K562 (cell line): Measurements from ENCODE around the gene PIGM. TPM values are rescaled to one million over a fixed set of nuclear protein-coding genes. Genes with fewer than 3 reads are reported as not detected.
A peak's percentile ranks its signal among the peaks of the same experiment; 100 is the strongest.

Source experiments
- BRD9 ChIP-seq: fragments of 450-650 bp; IDR thresholded peaks from 2 replicates; pipeline ENCODE4 v1.6.1; 2018; ENCODE audit warnings: low read depth; ENCODE audit not compliant: partially characterized antibody
- NR2F6 ChIP-seq: fragments of 450-650 bp; formaldehyde crosslinking; IDR thresholded peaks from 2 replicates; pipeline ENCODE4 v1.4.0; 2020; ENCODE audit warnings: mild to moderate bottlenecking
- SIX5 ChIP-seq, 2 experiments: IDR thresholded peaks; 2 replicates each; pipeline ENCODE4 v1.6.1; 2011; ENCODE audit warnings: low read length in 2 of 2, borderline replicate concordance in 1 of 2, low read depth in 1 of 2, mild to moderate bottlenecking in 1 of 2, moderate library complexity in 1 of 2; ENCODE audit not compliant: insufficient read depth in 1 of 2
- ZNF23 ChIP-seq: fragments of 250-450 bp; sonication (Bioruptor Pico); IDR thresholded peaks from 2 replicates; pipeline ENCODE4 v1.4.0; 2020; ENCODE audit warnings: mild to moderate bottlenecking
- ZNF696 ChIP-seq: fragments of 250-450 bp; sonication (Bioruptor Pico); conservative IDR thresholded peaks from 2 replicates; pipeline ENCODE4 v1.4.0; 2020; ENCODE audit warnings: mild to moderate bottlenecking, moderate library complexity
- polyA plus RNA-seq, 8 experiments: library from polyadenylated mRNA; depleted of rRNA in 4 of 8; stranded (reverse) in 5 of 8; unstranded in 3 of 8; fragments of >200 nt; fragmentation: Nextera tagmentation in 2 of 8; fragmentation: Illumina TruSeq in 1 of 8; extraction: Ambion mirVana in 2 of 8; extraction: Trizol in 1 of 8; gene quantifications; 2 replicates each; pipeline versions ENCODE4 v1.2.1 to v1.2.3, GENCODE V29; 2011 to 2014; ENCODE audit warnings: inconsistent platforms in 1 of 8, missing spikeins in 1 of 8
- total RNA-seq, 7 experiments: library from RNA; depleted of rRNA in 6 of 7; stranded (reverse); fragments of >200 nt in 6 of 7; fragmentation: Illumina TruSeq in 2 of 7; extraction: Trizol in 2 of 7; gene quantifications; 2 replicates each; pipeline versions ENCODE4 v1.2.1 to v1.2.3, GENCODE V29; 2011 to 2021; ENCODE audit warnings: low replicate concordance in 1 of 7
- TF ChIP-seq, protein P1 (sequence below): fragments of 450-650 bp; IDR thresholded peaks from 2 replicates; pipeline ENCODE4 v1.6.1; 2016; ENCODE audit warnings: low read depth
- TF ChIP-seq, protein P2 (sequence below): fragments of 450-650 bp; IDR thresholded peaks from 2 replicates; pipeline ENCODE4 v1.6.1; 2016; ENCODE audit warnings: mild to moderate bottlenecking, moderate library complexity

Gene PIGM
- total and polyA plus RNA-seq, 9 of the 15 experiments (the other 6 are each of a cell fraction or from before 2014, with no cell fraction given) = 2.6 to 6.7 (median 4.3) TPM

DNA sequence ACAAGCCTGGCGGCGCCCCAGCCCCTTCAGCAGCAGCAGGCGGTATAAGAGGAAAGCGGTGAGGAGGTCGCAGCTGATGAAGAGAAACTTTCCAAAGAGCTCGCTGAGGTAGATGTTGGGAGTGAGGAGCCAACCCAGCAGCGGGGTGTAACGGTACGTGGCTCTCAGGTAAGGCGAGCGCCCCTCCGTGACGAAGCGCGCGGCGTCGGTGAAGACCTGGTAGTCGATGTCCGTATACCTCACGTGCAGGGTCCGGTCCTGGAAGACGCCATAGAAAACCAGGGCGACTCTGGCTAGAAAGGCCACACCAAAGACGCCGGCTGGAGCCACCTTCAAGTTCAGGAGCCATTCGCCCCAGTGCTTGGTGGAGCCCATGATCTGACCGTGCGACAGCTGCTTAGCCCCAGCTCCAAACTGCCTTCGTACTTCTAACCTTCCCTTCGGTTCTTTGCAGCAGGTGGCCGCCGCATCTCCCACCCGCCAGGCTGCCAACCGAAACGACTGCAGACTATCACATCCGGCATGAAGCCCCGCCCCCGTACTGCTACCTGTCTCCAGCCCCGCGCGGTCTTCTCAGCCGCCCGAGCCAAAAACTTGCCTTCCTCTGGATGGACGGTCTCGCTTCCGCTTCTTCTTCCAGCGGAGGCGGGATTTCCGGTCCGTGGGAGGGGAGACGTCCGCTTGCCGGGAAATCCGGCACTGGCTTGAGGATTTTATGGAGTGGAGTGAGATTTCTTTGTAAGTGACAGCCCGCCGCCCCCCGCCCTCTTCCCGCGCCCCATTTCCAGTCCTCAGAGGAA lies at the start of gene PIGM (continued):
- TF ChIP-seq, protein P1, sequence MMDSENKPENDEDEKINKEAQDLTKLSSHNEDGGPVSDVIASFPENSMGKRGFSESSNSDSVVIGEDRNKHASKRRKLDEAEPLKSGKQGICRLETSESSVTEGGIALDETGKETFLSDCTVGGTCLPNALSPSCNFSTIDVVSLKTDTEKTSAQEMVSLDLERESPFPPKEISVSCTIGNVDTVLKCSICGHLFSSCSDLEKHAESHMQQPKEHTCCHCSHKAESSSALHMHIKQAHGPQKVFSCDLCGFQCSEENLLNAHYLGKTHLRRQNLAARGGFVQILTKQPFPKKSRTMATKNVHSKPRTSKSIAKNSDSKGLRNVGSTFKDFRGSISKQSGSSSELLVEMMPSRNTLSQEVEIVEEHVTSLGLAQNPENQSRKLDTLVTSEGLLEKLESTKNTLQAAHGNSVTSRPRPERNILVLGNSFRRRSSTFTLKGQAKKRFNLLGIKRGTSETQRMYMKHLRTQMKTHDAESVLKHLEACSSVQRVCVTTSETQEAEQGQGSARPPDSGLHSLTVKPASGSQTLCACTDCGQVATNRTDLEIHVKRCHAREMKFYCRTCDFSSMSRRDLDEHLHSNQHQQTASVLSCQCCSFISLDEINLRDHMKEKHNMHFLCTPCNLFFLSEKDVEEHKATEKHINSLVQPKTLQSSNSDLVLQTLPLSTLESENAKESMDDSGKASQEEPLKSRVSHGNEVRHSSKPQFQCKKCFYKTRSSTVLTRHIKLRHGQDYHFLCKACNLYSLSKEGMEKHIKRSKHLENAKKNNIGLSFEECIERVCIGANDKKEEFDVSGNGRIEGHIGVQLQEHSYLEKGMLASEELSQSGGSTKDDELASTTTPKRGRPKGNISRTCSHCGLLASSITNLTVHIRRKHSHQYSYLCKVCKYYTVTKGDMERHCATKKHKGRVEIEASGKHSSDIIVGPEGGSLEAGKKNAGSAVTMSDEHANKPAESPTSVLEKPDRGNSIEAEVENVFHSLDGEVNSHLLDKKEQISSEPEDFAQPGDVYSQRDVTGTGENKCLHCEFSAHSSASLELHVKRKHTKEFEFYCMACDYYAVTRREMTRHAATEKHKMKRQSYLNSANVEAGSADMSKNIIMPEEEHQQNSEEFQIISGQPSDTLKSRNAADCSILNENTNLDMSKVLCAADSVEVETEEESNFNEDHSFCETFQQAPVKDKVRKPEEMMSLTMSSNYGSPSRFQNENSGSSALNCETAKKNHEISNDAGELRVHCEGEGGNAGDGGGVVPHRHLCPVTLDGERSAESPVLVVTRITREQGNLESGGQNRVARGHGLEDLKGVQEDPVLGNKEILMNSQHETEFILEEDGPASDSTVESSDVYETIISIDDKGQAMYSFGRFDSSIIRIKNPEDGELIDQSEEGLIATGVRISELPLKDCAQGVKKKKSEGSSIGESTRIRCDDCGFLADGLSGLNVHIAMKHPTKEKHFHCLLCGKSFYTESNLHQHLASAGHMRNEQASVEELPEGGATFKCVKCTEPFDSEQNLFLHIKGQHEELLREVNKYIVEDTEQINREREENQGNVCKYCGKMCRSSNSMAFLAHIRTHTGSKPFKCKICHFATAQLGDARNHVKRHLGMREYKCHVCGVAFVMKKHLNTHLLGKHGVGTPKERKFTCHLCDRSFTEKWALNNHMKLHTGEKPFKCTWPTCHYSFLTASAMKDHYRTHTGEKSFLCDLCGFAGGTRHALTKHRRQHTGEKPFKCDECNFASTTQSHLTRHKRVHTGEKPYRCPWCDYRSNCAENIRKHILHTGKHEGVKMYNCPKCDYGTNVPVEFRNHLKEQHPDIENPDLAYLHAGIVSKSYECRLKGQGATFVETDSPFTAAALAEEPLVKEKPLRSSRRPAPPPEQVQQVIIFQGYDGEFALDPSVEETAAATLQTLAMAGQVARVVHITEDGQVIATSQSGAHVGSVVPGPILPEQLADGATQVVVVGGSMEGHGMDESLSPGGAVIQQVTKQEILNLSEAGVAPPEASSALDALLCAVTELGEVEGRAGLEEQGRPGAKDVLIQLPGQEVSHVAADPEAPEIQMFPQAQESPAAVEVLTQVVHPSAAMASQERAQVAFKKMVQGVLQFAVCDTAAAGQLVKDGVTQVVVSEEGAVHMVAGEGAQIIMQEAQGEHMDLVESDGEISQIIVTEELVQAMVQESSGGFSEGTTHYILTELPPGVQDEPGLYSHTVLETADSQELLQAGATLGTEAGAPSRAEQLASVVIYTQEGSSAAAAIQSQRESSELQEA = no peak
- TF ChIP-seq SIX5 (IDR thresholded peaks at IDR 0.05; ENCODE audit: borderline replicate concordance in 1 of 2, insufficient read depth in 1 of 2, low read depth in 1 of 2, low read length in 2 of 2) (no peak), NR2F6 (CRISPR knock-in tag) (no peak), ZNF23 (no peak), ZNF696 (CRISPR knock-in tag) (no peak), BRD9 (no peak)
- TF ChIP-seq, protein P2, sequence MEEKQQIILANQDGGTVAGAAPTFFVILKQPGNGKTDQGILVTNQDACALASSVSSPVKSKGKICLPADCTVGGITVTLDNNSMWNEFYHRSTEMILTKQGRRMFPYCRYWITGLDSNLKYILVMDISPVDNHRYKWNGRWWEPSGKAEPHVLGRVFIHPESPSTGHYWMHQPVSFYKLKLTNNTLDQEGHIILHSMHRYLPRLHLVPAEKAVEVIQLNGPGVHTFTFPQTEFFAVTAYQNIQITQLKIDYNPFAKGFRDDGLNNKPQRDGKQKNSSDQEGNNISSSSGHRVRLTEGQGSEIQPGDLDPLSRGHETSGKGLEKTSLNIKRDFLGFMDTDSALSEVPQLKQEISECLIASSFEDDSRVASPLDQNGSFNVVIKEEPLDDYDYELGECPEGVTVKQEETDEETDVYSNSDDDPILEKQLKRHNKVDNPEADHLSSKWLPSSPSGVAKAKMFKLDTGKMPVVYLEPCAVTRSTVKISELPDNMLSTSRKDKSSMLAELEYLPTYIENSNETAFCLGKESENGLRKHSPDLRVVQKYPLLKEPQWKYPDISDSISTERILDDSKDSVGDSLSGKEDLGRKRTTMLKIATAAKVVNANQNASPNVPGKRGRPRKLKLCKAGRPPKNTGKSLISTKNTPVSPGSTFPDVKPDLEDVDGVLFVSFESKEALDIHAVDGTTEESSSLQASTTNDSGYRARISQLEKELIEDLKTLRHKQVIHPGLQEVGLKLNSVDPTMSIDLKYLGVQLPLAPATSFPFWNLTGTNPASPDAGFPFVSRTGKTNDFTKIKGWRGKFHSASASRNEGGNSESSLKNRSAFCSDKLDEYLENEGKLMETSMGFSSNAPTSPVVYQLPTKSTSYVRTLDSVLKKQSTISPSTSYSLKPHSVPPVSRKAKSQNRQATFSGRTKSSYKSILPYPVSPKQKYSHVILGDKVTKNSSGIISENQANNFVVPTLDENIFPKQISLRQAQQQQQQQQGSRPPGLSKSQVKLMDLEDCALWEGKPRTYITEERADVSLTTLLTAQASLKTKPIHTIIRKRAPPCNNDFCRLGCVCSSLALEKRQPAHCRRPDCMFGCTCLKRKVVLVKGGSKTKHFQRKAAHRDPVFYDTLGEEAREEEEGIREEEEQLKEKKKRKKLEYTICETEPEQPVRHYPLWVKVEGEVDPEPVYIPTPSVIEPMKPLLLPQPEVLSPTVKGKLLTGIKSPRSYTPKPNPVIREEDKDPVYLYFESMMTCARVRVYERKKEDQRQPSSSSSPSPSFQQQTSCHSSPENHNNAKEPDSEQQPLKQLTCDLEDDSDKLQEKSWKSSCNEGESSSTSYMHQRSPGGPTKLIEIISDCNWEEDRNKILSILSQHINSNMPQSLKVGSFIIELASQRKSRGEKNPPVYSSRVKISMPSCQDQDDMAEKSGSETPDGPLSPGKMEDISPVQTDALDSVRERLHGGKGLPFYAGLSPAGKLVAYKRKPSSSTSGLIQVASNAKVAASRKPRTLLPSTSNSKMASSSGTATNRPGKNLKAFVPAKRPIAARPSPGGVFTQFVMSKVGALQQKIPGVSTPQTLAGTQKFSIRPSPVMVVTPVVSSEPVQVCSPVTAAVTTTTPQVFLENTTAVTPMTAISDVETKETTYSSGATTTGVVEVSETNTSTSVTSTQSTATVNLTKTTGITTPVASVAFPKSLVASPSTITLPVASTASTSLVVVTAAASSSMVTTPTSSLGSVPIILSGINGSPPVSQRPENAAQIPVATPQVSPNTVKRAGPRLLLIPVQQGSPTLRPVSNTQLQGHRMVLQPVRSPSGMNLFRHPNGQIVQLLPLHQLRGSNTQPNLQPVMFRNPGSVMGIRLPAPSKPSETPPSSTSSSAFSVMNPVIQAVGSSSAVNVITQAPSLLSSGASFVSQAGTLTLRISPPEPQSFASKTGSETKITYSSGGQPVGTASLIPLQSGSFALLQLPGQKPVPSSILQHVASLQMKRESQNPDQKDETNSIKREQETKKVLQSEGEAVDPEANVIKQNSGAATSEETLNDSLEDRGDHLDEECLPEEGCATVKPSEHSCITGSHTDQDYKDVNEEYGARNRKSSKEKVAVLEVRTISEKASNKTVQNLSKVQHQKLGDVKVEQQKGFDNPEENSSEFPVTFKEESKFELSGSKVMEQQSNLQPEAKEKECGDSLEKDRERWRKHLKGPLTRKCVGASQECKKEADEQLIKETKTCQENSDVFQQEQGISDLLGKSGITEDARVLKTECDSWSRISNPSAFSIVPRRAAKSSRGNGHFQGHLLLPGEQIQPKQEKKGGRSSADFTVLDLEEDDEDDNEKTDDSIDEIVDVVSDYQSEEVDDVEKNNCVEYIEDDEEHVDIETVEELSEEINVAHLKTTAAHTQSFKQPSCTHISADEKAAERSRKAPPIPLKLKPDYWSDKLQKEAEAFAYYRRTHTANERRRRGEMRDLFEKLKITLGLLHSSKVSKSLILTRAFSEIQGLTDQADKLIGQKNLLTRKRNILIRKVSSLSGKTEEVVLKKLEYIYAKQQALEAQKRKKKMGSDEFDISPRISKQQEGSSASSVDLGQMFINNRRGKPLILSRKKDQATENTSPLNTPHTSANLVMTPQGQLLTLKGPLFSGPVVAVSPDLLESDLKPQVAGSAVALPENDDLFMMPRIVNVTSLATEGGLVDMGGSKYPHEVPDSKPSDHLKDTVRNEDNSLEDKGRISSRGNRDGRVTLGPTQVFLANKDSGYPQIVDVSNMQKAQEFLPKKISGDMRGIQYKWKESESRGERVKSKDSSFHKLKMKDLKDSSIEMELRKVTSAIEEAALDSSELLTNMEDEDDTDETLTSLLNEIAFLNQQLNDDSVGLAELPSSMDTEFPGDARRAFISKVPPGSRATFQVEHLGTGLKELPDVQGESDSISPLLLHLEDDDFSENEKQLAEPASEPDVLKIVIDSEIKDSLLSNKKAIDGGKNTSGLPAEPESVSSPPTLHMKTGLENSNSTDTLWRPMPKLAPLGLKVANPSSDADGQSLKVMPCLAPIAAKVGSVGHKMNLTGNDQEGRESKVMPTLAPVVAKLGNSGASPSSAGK = peak; percentile 86
